Smooth muscle cell (in vitro differentiated cells): ENCODE measurements around the gene MYB. TPM values are rescaled to one million over a fixed set of nuclear protein-coding genes. Genes with fewer than 3 reads are reported as not detected.
A peak's percentile ranks its signal among the peaks of the same experiment; 100 is the strongest.

ENCODE experiments used
- DNase-seq: peaks from one replicate; lab custom pipeline; 2025; ENCODE audit not compliant: unreplicated experiment; lab: John Stamatoyannopoulos, UW
- H2AFZ ChIP-seq: fragments of 200-600 bp; sonication (generic); 2 replicates; pipeline ENCODE4 v1.6.0; 2016; ENCODE audit warnings: antibody characterized with exemption, low read depth, mild to moderate bottlenecking
- H3F3A ChIP-seq: fragments of 200-600 bp; sonication (generic); 2 replicates; pipeline ENCODE4 v1.6.0; 2017; ENCODE audit warnings: antibody characterized with exemption, low read depth
- H3K27ac ChIP-seq: fragments of 200-600 bp; sonication (generic); 2 replicates; pipeline ENCODE4 v1.5.1; 2016; ENCODE audit warnings: low read depth, mild to moderate bottlenecking
- H3K27me3 ChIP-seq: fragments of 200-600 bp; sonication (generic); 2 replicates; pipeline ENCODE4 v1.6.1; 2016; ENCODE audit warnings: low read depth, mild to moderate bottlenecking
- H3K36me3 ChIP-seq: fragments of 200-600 bp; sonication (generic); 2 replicates; pipeline ENCODE4 v1.5.1; 2016; ENCODE audit warnings: low read depth
- H3K4me1 ChIP-seq: fragments of 200-600 bp; sonication (generic); 2 replicates; pipeline ENCODE4 v1.5.1; 2016; ENCODE audit warnings: low read depth
- H3K4me2 ChIP-seq: fragments of 200-600 bp; sonication (generic); 2 replicates; pipeline ENCODE4 v1.6.0; 2016; ENCODE audit warnings: mild to moderate bottlenecking
- H3K4me3 ChIP-seq: fragments of 200-600 bp; sonication (generic); 2 replicates; pipeline ENCODE4 v1.5.1; 2016; ENCODE audit warnings: mild to moderate bottlenecking
- H3K79me2 ChIP-seq: fragments of 200-600 bp; sonication (generic); 2 replicates; pipeline ENCODE4 v1.6.0; 2016; ENCODE audit warnings: low read depth, mild to moderate bottlenecking
- H3K9ac ChIP-seq: fragments of 200-600 bp; sonication (generic); 2 replicates; pipeline ENCODE4 v1.6.0; 2016; ENCODE audit warnings: low read depth
- H3K9me3 ChIP-seq: fragments of 200-600 bp; sonication (generic); replicated peaks from 2 replicates; pipeline ENCODE4 v1.5.1; 2016; ENCODE audit warnings: low read depth
- H4K20me1 ChIP-seq: fragments of 200-600 bp; sonication (generic); 2 replicates; pipeline ENCODE4 v1.6.0; 2016; ENCODE audit warnings: low read depth
- WGBS: methylation state at CpG from one replicate; pipeline ENCODE4 v1.1.7; 2016; ENCODE audit warnings: low lambda C conversion rate; 5-methylcytosine and 5-hydroxymethylcytosine counted together
- polyA plus RNA-seq: library from polyadenylated mRNA; unstranded; fragments of >200 nt; fragmentation: Nextera tagmentation; extraction: Ambion mirVana; gene quantifications from 2 replicates; pipeline ENCODE4 v1.2.1, GENCODE V29; 2016
- total RNA-seq: library from RNA; depleted of rRNA; stranded (reverse); fragments of >200 nt; gene quantifications from 2 replicates; pipeline ENCODE4 v1.2.3, GENCODE V29; 2014
- TF ChIP-seq, protein P1 (sequence below): fragments of 200-600 bp; sonication (generic); IDR thresholded peaks from 2 replicates; pipeline ENCODE4 v1.5.1; 2017; ENCODE audit warnings: borderline replicate concordance, mild to moderate bottlenecking, antibody characterized with exemption; ENCODE audit not compliant: insufficient read depth, poor library complexity, severe bottlenecking

MYB gene
- total and polyA plus RNA-seq, 2 experiments from 2014 or later = 0.25 to 1.2 TPM

DNA sequence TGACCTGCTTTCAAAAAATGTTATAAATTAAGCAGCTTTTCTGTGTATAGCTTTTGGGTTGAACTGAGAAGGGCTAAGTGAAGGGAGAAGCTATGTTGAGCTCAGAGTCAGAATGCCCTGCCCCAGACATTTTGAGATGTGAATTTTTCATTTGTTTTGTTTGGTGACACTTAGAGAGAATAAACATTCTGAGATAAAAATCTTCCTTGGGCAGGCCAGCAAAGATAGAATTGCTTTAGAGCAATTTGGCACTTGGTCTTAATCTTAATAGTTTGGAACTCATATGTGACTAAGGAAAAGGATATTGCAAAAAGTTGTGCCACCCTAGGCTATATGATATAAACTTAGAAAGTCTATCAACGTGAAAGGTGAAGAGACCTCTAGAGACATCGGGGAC lies 30.2 kb downstream of the MYB start:
- no peak overlapping the region for H3K9ac ChIP-seq
- H3K4me1 ChIP-seq = no peaks in the 10 kb centered on the region
- H3K4me2 ChIP-seq = no peak overlapping the region
- no peak overlapping the region for H2AFZ ChIP-seq
- H3K4me3 ChIP-seq = no peak overlapping the region
- H3F3A ChIP-seq = no peaks in the 10 kb centered on the region
- no peaks in the 10 kb centered on the region for H3K79me2 ChIP-seq
- H3K27me3 ChIP-seq = no peaks in the 10 kb centered on the region
- no peak overlapping the region for H3K27ac ChIP-seq
- WGBS = 92% methylated on average over 2 of the region's 2 CpGs
- no peaks in the 10 kb centered on the region for H3K36me3 ChIP-seq
- no peak for DNase-seq
- no peaks in the 10 kb centered on the region for H3K9me3 ChIP-seq
- TF ChIP-seq, protein P1, sequence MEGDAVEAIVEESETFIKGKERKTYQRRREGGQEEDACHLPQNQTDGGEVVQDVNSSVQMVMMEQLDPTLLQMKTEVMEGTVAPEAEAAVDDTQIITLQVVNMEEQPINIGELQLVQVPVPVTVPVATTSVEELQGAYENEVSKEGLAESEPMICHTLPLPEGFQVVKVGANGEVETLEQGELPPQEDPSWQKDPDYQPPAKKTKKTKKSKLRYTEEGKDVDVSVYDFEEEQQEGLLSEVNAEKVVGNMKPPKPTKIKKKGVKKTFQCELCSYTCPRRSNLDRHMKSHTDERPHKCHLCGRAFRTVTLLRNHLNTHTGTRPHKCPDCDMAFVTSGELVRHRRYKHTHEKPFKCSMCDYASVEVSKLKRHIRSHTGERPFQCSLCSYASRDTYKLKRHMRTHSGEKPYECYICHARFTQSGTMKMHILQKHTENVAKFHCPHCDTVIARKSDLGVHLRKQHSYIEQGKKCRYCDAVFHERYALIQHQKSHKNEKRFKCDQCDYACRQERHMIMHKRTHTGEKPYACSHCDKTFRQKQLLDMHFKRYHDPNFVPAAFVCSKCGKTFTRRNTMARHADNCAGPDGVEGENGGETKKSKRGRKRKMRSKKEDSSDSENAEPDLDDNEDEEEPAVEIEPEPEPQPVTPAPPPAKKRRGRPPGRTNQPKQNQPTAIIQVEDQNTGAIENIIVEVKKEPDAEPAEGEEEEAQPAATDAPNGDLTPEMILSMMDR = no peak
- no peaks in the 10 kb centered on the region for H4K20me1 ChIP-seq

GRCh38 chr6:135212020-135212806 lies 31.1 kb downstream of the MYB start:
- TF ChIP-seq, protein P1 = no peak
- H3K9me3 ChIP-seq = no peaks in the 10 kb centered on the region
- peak overlapping the region; percentile 32 for H3K4me2 ChIP-seq
- H3K9ac ChIP-seq = no peak overlapping the region
- no peaks in the 10 kb centered on the region for H3K79me2 ChIP-seq
- DNase-seq = no peak
- no peak overlapping the region for H3K27ac ChIP-seq
- 51% methylated on average over 3 of the region's 3 CpGs for WGBS
- no peaks in the 10 kb centered on the region for H3K27me3 ChIP-seq
- H3K36me3 ChIP-seq = no peaks in the 10 kb centered on the region
- no peaks in the 10 kb centered on the region for H4K20me1 ChIP-seq
- no peak overlapping the region for H3K4me3 ChIP-seq
- no peaks in the 10 kb centered on the region for H3K4me1 ChIP-seq
- H3F3A ChIP-seq = no peaks in the 10 kb centered on the region
- H2AFZ ChIP-seq = no peak overlapping the region

DNA sequence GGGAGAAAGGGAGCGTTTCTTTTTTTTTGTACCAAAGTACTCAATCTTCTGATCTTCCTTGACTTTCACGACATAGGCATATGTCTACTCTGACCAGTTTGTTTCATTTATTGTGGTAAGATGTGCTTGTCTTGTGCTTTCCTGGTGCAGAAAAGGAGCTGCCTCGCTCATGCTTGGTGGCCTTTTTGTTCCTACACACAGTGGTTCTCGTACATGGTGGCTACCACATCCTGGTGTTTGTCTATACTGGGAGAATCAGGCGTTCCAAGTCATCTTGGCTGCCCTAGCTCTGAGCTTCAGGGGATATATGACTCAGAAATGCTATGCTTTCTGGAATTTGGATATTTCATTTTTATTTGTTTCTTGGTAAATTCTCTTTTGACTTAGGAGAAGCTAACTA lies 31.8 kb downstream of the MYB start:
- Histone ChIP-seq H3K27me3 (no peaks in the 10 kb centered on the region), H3K79me2 (no peaks in the 10 kb centered on the region), H2AFZ (no peak overlapping the region), H3K9ac (no peak overlapping the region), H3K36me3 (no peaks in the 10 kb centered on the region), H3F3A (no peaks in the 10 kb centered on the region), H3K9me3 (no peaks in the 10 kb centered on the region), H3K27ac (no peak overlapping the region), H4K20me1 (no peaks in the 10 kb centered on the region), H3K4me2 (peak overlapping the region; percentile 32), H3K4me3 (no peak overlapping the region), H3K4me1 (no peaks in the 10 kb centered on the region)
- no peak for DNase-seq
- 82% methylated on average over 5 of the region's 5 CpGs for whole genome bisulfite sequencing
- TF ChIP-seq, protein P1 = no peak

GRCh38 chr6:135213616-135214015 lies 32.5 kb downstream of the MYB start:
- 67% methylated on average over 4 of the region's 4 CpGs for whole genome bisulfite sequencing
- Histone ChIP-seq H3K9ac (no peak overlapping the region), H3K36me3 (no peaks in the 10 kb centered on the region), H3K27me3 (no peaks in the 10 kb centered on the region), H3K79me2 (no peaks in the 10 kb centered on the region), H3K4me3 (no peak overlapping the region), H3K9me3 (no peaks in the 10 kb centered on the region), H3K27ac (no peak overlapping the region), H3F3A (no peaks in the 10 kb centered on the region), H2AFZ (no peak overlapping the region), H3K4me2 (no peak overlapping the region), H4K20me1 (no peaks in the 10 kb centered on the region), H3K4me1 (no peaks in the 10 kb centered on the region)
- TF ChIP-seq, protein P1 = no peak
- no peak for DNase-seq
